HG02884 (cell line): ENCODE results near the gene TAF3.
"Not testable (repeated sequence)": the region's sequence is repeated elsewhere in the genome, so short reads cannot be mapped to it uniquely, and the experiment has no call there.

Source experiments
- ATAC-seq: cut with Tn5 transposase; IDR thresholded peaks from one replicate; pipeline ENCODE4 v1.9.1; 2021; ENCODE audit warnings: mild to moderate bottlenecking, moderate library complexity; ENCODE audit not compliant: unreplicated experiment

Gene TAF3

DNA sequence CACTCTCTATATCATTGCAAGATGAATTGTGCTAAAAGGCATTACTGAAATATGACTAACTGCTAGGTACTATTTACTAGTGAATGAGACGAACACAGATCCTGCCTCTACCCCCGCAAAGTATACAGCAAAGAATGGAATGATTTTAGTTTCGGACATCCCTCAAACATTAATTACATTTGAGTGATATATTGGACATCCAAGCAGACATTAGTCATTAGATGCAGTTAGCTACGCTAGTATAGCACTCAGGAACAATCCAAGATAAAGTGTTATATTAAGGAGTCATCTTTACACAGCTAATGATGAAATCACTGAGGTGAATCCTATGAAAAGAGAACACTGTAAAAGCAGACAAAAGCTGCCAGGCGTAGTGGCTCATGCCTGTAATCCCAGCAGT lies 7.3 kb upstream of the TAF3 start:
- no peak for ATAC-seq

- ATAC-seq: not testable (repeated sequence)
Measured at GRCh38 chr10:7811743-7812142, 6.6 kb upstream of the TAF3 start.

GRCh38 chr10:7813481-7813880 lies 4.8 kb upstream of the TAF3 start:
- ATAC-seq: no peak

DNA sequence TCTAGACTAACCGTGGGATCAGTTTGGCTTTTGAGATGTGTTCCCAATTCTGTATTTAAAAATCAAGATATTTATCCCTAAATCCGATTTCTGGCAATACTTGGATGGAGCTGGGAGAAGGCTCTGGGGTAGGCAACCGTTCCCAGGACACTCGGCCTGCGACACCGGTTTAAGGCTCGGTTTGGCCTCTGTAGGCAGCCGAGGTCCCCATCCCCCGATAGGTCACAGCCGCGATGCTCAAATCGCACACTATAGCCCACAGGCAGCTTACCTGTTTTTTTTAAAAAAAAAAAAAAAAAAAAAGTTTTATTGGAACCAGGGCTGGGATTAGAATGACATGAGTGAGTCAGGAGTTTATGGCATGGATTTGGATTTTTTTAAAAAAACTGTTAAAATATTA lies 729 bp upstream of the TAF3 start:
- ATAC-seq: no peak

DNA sequence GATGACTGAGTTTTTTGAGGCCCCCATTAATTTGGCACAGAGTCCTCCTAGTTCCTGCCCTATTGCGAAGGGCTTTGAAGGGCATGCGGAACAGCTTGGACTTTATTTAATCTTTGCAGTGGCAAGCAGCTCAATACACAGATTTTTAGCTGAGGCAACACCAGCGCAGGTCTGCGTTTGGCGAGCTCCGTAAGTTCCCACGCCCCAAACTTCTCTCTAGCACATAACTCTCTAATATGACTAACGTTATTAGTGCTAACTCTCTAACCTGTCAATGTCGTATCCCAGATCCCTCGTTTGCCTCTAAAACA lies 366 bp upstream of the TAF3 start:
- ATAC-seq: peak; percentile 9

GRCh38 chr10:7819121-7819460 lies 786 bp downstream of the TAF3 start:
- peak; percentile 43 for ATAC-seq

- no peak for ATAC-seq
Measured at GRCh38 chr10:7824251-7824650, 5.9 kb downstream of the TAF3 start.

- no peak for ATAC-seq
Measured at GRCh38 chr10:7826971-7827370, 8.7 kb downstream of the TAF3 start.

- ATAC-seq: no peak
Measured at GRCh38 chr10:7829289-7829834, 11.1 kb downstream of the TAF3 start.

DNA sequence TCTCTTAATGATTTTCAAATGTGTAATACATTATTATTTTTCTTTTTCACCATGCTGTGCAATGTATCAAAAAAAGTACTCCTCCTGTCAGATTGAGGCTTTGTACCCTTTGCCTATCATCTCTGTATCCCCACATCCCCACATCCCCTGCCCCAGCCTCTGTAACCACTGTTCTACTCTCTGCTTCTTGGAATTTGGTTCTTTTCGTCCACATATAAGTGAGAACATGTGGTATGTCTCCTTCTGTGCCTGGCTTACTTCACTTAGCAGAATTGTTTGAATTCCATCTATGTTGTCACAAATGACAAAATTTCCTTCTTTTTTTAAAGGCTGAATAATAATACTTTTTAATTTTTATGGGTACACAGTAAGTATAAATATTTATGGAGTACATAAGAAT lies 13.8 kb downstream of the TAF3 start:
- ATAC-seq: no peak

DNA sequence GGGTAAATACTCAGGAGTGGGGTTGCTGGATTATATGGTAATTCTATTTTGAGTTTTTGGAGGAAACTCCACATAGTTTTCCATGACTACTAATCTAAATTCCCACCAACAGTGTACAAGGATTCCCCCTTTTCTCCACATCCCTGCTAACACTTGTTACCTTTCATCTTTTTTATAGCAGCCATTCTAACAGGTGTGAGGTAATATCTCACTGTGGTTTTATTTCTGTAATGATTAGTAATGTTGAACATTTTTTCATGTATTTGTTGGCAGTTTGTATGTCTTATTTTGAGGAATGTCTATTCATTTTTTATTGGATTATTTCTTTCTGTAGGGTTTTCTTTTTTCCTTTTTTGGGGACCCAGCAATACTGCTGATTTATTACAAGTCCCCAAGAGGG lies 14.9 kb downstream of the TAF3 start:
- ATAC-seq: no peak

DNA sequence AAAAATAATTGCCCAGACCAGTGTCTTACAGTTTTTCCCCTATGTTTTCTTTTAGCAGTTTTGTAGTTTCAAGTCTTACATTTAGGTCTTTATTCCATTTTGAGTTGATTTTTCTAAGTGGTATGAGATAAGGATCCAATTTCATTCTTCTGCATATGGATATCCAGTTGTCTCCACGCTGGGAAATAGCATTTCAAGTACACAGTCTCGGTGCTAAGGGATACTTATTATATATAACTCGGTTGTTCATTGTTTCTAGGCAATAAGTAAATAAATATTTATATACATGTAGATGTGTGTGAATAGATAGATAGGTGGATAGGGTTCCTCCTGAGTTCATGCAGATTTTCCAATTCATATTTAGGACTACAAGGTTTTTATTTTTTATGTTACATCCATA lies 16.0 kb downstream of the TAF3 start:
- ATAC-seq: no peak

- no peak for ATAC-seq
Measured at GRCh38 chr10:7836571-7836970, 18.3 kb downstream of the TAF3 start.

DNA sequence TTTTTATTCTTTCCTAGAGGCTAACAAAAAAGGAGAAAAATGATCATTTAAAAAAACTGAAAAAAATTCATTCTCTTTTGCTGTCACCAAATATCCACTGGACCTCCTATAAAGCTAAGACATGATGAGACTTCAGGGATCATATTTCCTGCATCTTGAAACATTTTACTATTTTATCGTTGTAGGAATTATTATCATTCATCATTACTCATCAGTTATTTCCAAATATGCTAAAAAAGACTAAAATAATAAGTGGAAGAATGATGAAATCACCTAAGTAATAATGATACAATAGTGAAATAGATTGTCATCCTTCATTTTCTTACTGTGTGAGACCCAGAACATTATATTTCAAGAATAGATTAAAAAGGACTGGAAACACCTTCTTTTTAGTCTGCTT lies 28.3 kb downstream of the TAF3 start:
- ATAC-seq: no peak

GRCh38 chr10:7853226-7853842 lies 35.0 kb downstream of the TAF3 start:
- ATAC-seq: no peak

- no peak for ATAC-seq
Measured at GRCh38 chr10:7853890-7854289, 35.6 kb downstream of the TAF3 start.

GRCh38 chr10:7855205-7855604 lies 36.9 kb downstream of the TAF3 start:
- no peak for ATAC-seq

DNA sequence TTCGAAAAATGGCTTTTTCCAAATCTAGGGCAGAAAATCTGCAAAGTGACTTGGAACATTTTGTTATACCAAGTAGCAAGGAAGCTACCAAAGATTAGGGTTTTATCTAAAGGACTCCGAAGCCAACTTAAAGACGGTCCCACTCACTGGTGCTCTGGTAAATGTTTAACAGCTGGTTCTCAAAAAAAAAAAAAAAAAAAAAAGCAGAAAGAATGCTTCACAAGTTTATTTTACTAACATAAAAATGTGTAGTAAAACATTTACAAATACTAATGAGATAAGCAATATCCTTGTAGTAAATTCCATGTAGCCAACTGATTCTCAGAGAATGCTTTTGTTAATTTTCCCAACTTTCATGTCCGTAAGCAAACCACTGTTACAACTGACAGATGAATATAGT lies 38.4 kb downstream of the TAF3 start:
- no peak for ATAC-seq

DNA sequence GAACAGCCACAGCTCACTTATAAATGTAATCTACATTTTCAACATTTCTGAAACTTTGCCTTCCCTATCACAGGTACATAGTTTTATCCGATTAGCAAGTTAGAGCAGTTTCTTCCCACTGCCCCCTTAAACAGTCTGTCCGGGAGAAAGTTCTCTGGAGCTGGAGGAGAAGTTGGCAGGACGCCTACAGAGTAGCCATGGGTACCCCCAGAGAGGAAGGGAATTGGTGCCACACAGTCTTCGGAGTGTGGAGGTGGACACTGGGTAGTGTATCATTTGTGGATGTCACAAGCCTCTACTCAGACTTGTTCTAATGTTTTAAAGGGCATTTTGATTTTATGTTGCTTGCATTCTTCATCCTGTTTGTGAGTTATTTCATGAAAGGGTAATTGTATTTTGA lies 39.0 kb downstream of the TAF3 start:
- no peak for ATAC-seq

GRCh38 chr10:7861509-7862120 lies 43.3 kb downstream of the TAF3 start:
- no peak for ATAC-seq

DNA sequence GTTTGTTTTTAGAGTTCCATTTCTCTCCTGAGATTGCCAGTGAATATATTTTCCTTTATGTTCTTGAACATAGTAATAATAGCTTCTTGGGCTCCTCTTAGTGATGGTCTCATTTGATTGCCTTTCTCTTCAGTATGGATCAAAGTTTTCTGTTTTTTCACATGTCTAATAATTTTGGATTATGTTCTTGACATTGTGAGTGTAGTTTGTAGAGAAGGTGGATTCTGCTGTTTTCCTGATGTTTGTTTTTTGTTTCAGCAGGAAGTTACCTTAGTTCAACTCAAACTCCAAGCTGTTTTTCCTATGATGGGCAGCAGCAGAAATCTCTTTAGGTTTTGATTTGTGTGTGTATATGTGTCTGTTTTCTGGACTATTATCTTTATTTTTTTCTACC lies 43.8 kb downstream of the TAF3 start:
- no peak for ATAC-seq

DNA sequence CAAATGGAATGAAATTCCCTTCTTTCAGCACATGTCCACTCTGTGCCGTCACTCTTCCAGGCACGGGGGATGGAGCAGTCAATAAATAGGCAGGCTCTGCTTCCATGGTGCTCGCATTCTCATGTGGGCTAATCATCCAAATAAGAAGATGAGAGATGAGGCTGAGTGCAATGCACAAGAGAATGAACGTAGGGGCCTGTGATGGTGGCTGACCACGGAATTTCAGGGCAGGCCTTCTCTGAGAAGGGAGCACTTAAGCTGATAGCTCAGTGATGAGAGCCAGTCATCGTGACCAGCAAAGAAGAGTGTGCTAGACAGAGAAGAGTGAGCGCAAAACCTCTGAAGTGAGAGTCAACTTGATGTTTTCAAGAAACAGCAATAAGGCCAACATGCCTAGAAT lies 47.9 kb downstream of the TAF3 start:
- ATAC-seq: no peak

DNA sequence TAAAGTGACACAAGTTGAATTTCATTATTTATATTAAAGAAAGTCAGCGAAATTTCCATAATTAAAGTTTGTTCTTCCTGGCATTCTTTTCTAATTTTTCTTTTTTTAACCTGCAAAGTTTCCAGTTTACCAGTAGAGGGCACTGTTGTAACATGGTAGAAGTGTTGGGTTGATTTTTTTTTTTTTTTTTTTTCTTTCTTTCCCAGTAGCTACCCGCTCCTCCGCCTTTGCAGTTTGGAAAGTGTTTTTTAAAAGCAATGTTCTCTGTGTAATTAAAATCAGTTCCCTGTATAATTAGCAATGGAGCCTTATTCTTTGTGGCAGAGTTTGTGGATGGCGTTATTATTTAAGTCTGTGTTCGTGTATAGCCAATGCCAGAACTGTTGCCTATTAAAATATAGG lies 53.7 kb downstream of the TAF3 start:
- no peak for ATAC-seq
